Gastroesophageal sphincter (tissue), 4 donors: ENCODE results near the gene HLA-DPB1. TPM values are rescaled to one million over a fixed set of nuclear protein-coding genes. Genes with fewer than 3 reads are reported as not detected.
A peak's percentile ranks its signal among the peaks of the same experiment; 100 is the strongest.
"Not testable (repeated sequence)": the region's sequence is repeated elsewhere in the genome, so short reads cannot be mapped to it uniquely, and the experiment has no call there.

Source experiments
- ATAC-seq: fragments of 150-250 bp; one replicate; pipeline ENCODE4 v1.9.1; 2016; ENCODE audit warnings: mild to moderate bottlenecking, moderate library complexity
- H3K27ac ChIP-seq, 4 donors: fragments of 200-600 bp; sonication (generic) in 3 of 4; 1 replicate in 3 of 4; 2 replicates in 1 of 4; pipeline ENCODE4 v1.5.1; 2016 to 2019
- H3K27me3 ChIP-seq: fragments of 200-600 bp; sonication (generic); one replicate; pipeline ENCODE4 v1.5.1; 2019
- H3K36me3 ChIP-seq, 2 donors: fragments of 200-600 bp; sonication (generic); one replicate each; pipeline ENCODE4 v1.5.1; 2019; ENCODE audit warnings: control low read depth in 1 of 2
- H3K4me1 ChIP-seq, 3 donors: fragments of 200-600 bp; sonication (generic); 1 replicate in 2 of 3; 2 replicates in 1 of 3; pipeline ENCODE4 v1.5.1; 2016 to 2019; ENCODE audit warnings: control low read depth in 2 of 3
- H3K4me3 ChIP-seq, 2 donors: fragments of 200-600 bp; sonication (generic); one replicate each; pipeline ENCODE4 v1.5.1; 2019; ENCODE audit warnings: mild to moderate bottlenecking in 1 of 2, moderate library complexity in 1 of 2
- H3K9me3 ChIP-seq, 3 donors: fragments of 200-600 bp; sonication (generic); one replicate each; pipeline ENCODE4 v1.5.1; 2017 to 2019; ENCODE audit warnings: control low read depth in 2 of 3
- CTCF ChIP-seq, 4 experiments: fragments of 200-600 bp in 2 of 4; fragments of 450-650 bp in 2 of 4; sonication (generic) in 1 of 4; IDR thresholded peaks; one replicate each; pipeline ENCODE4 v1.5.1; 2017 to 2019; ENCODE audit warnings: antibody characterized with exemption in 4 of 4, mild to moderate bottlenecking in 2 of 4, moderate library complexity in 2 of 4
- EP300 ChIP-seq: sonication (generic); formaldehyde crosslinking; IDR thresholded peaks from one replicate; pipeline ENCODE4 v1.6.1; 2017; ENCODE audit warnings: antibody characterized with exemption, mild to moderate bottlenecking
- POLR2A ChIP-seq, 2 donors: fragments of 450-650 bp; IDR thresholded peaks; one replicate each; pipeline ENCODE4 v1.6.1; 2017; ENCODE audit warnings: antibody characterized with exemption in 2 of 2, mild to moderate bottlenecking in 2 of 2, moderate library complexity in 1 of 2
- POLR2AphosphoS5 ChIP-seq: sonication (generic); formaldehyde crosslinking; IDR thresholded peaks from one replicate; pipeline ENCODE4 v1.6.1; 2017; ENCODE audit warnings: antibody characterized with exemption
- WGBS, 2 donors: methylation state at CpG; one replicate each; pipeline ENCODE4 v1.1.5; 2018; ENCODE audit warnings: low coverage in 1 of 2; 5-methylcytosine and 5-hydroxymethylcytosine counted together
- total RNA-seq, 4 donors: library from RNA; depleted of rRNA; stranded (reverse); fragments of >200 nt; gene quantifications; one replicate each; pipeline ENCODE4 v1.1.0, GENCODE V29; 2016

The HLA-DPB1 gene
- total RNA-seq, 4 donors from 2014 or later: 32.1 to 86.3 (median 66.9) TPM

DNA sequence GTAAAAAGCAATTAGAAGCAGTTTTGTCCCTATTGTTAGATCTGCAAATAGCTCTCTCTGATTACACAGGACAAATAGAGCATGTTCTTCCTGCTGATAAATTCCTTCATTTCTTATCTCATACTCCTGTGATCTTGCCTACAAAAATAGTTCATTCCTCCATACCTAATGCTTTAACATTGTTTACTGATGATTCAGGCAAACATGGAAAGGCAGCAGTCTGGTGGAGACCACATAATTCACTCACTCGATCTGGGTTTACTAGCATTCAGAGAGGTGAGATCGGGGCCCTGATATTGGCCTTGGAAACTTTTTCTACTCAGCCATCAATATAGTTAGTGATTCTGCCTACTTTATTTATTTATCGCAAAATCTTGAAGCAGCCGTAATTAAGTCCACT, 22.6 kb upstream of the HLA-DPB1 start:
- Histone ChIP-seq H3K36me3 (no peaks in the 10 kb centered on the region), H3K27ac (no peak overlapping the region), H3K9me3 (no peaks in the 10 kb centered on the region), H3K4me3 (no peak overlapping the region), H3K4me1 (no peaks in the 10 kb centered on the region), H3K27me3 (peaks cover 22% of the 10 kb centered on the region)
- 37 to 41% methylated on average over 4 of the region's 4 CpGs for WGBS, 2 donors
- no peak for ATAC-seq
- no peak for TF ChIP-seq POLR2A (IDR thresholded peaks at IDR 0.05)
- no peak for TF ChIP-seq EP300

- Histone ChIP-seq H3K4me1 (no peaks in the 10 kb centered on the region), H3K27ac (no peak overlapping the region), H3K27me3 (no peaks in the 10 kb centered on the region), H3K9me3 (no peaks in the 10 kb centered on the region), H3K36me3 (no peaks in the 10 kb centered on the region), H3K4me3 (no peak overlapping the region)
- WGBS, 2 donors: 62 to 68% methylated on average over 6 of the region's 6 CpGs
- no peak for ATAC-seq
- TF ChIP-seq CTCF (IDR thresholded peaks at IDR 0.05) (no peak), POLR2AphosphoS5 (no peak)
Measured at GRCh38 chr6:33057222-33058150, 18.3 kb upstream of the HLA-DPB1 start.

DNA sequence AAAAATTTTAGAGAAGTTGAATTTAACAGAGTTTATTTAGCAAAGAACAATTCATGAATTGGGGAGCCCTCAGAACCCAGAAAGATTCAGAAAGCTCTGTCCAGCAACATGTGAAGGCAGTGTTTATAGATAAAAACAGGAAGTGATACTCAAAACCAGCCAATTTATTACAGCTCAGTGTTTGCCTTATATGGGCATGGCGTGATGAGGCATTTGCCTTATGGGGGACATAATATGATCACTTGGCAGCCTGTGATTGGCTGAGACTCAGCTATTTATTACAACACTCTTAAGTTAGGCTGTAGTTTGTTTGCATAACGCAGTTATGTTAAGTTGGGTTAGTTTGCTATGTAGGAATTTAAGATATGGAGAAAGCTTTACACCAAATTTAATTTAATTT, 13.8 kb upstream of the HLA-DPB1 start:
- ATAC-seq: no peak

DNA sequence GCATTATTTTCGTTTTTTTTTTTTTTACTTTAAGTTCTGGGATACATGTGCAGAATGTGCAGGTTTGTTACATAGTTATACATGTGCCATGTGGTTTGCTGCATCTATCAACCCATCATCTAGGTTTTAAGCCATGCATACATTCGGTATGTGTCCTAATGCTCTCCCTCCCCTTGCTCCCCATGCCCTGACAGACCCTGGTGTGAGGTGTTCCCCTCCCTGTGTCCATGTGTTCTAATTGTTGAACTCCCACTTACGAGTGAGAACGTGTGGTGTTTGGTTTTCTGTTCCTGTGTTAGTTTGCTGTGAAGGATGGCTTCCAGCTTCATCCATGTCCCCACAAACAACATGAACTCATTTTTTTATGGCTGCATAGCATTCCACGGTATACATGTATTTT, 12.4 kb upstream of the HLA-DPB1 start:
- not testable (repeated sequence) for ATAC-seq, H3K4me3 ChIP-seq, H3K27ac ChIP-seq, H3K27me3 ChIP-seq, H3K4me1 ChIP-seq, H3K9me3 ChIP-seq
- peaks cover 0 to 18% of the 10 kb centered on the region in 2 donors for H3K36me3 ChIP-seq
- 75 to 78% methylated on average over 4 to 5 of the region's 5 CpGs for WGBS, 2 donors

More for the DNA sequence above, 13.8 kb upstream of the HLA-DPB1 start:
- no peaks in the 10 kb centered on the region for H3K4me1 ChIP-seq
- no peak overlapping the region for H3K27ac ChIP-seq
- WGBS, 2 donors: 81 to 88% methylated on average over 2 of the region's 2 CpGs
- H3K36me3 ChIP-seq: peaks cover 0 to 4% of the 10 kb centered on the region in 2 donors
- no peak overlapping the region for H3K4me3 ChIP-seq
- no peaks in the 10 kb centered on the region for H3K9me3 ChIP-seq
- no peaks in the 10 kb centered on the region for H3K27me3 ChIP-seq
- TF ChIP-seq POLR2AphosphoS5 (no peak), POLR2A (IDR thresholded peaks at IDR 0.05) (no peak), CTCF (IDR thresholded peaks at IDR 0.05) (no peak), EP300 (no peak)

DNA sequence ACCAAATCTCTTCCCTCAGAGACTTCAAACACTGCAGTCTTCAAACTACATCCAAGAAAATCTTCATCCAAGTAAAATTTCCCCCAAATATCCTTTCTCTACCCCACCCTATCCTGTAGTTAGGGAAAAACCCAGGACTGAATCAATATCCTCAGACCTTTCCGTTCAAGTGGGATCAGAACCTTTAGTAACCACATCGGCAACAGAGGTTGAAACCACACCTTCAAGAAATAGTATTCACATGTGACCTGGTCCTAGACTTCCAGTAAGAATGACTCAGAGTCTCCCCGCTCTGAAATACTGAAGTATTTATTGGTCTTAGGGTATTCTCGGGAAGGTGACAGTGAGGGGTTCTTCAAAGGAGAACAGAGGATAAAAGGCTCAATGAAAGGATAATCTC, 11.1 kb upstream of the HLA-DPB1 start:
- WGBS, 2 donors: 54 to 60% methylated on average over 3 to 4 of the region's 4 CpGs

More for the DNA sequence above, 11.1 kb upstream of the HLA-DPB1 start:
- Histone ChIP-seq H3K4me3 (no peak overlapping the region), H3K9me3 (no peaks in the 10 kb centered on the region), H3K27me3 (no peaks in the 10 kb centered on the region), H3K36me3 (peaks cover 0 to 28% of the 10 kb centered on the region in 2 donors), H3K4me1 (no peaks in the 10 kb centered on the region), H3K27ac (peak overlapping the region in 1 of 4 donors; percentile 15)
- no peak for ATAC-seq
- TF ChIP-seq EP300 (no peak), POLR2A (IDR thresholded peaks at IDR 0.05) (no peak), CTCF (IDR thresholded peaks at IDR 0.05) (no peak), POLR2AphosphoS5 (no peak)
